Panc1 (cell line): Measurements from ENCODE around the gene STIP1. TPM values are rescaled to one million over a fixed set of nuclear protein-coding genes. Genes with fewer than 3 reads are reported as not detected.

Experiments
- ATAC-seq: fragments of 200-7000 bp; cut with Tn5 transposase; 2 replicates; pipeline ENCODE4 v1.9.1; 2020; ENCODE audit warnings: mild to moderate bottlenecking, moderate library complexity
- BruUV-seq: library from RNA; stranded (reverse); fragments of 400-500 nt; replicated peaks from 2 replicates; lab custom pipeline; 2021; lab: Mats Ljungman, UMichigan
- CTCF ChIA-PET: fragments of 300-600 bp; sonication (Branson Sonifier 250); formaldehyde crosslinking; loops from one replicate; lab custom pipeline; 2022; ENCODE audit warnings: antibody characterized with exemption; lab: Charles Lee
- POLR2A ChIA-PET: fragments of 300-600 bp; sonication (Branson Sonifier 250); formaldehyde crosslinking; loops from one replicate; lab custom pipeline; 2022; ENCODE audit warnings: antibody characterized with exemption; lab: Charles Lee
- DNase-seq: peaks from one replicate; pipeline ENCODE4 v3.0.0-alpha.2; 2010; ENCODE audit warnings: low read depth, low spot score
- H3K27ac ChIP-seq: 2 replicates; pipeline ENCODE4 v1.5.1; 2011; ENCODE audit warnings: mild to moderate bottlenecking, low read length, inconsistent platforms
- H3K27me3 ChIP-seq: fragments of 200-500 bp; sonication (Bioruptor generic); 2 replicates; pipeline ENCODE4 v1.6.0; 2014; ENCODE audit warnings: low read length, inconsistent platforms; ENCODE audit not compliant: control insufficient read depth, insufficient read depth
- H3K36me3 ChIP-seq: fragments of 200-500 bp; sonication (Bioruptor generic); 2 replicates; pipeline ENCODE4 v1.5.1; 2014; ENCODE audit warnings: inconsistent platforms, mild to moderate bottlenecking, low read length, moderate library complexity; ENCODE audit not compliant: control insufficient read depth, insufficient read depth
- H3K4me1 ChIP-seq: 2 replicates; pipeline ENCODE4 v1.5.1; 2011; ENCODE audit warnings: inconsistent platforms, mild to moderate bottlenecking, low read length, moderate library complexity; ENCODE audit not compliant: control insufficient read depth, insufficient read depth
- H3K4me3 ChIP-seq, 2 experiments: 2 replicates each; pipeline ENCODE4 v1.5.1; 2011 to 2012; ENCODE audit warnings: low read depth in 2 of 2, low read length in 2 of 2, mild to moderate bottlenecking in 2 of 2, inconsistent platforms in 1 of 2, moderate library complexity in 1 of 2
- H3K9me3 ChIP-seq: fragments of 200-500 bp; sonication (Bioruptor generic); 2 replicates; pipeline ENCODE4 v1.5.1; 2014; ENCODE audit warnings: low read depth, mild to moderate bottlenecking, inconsistent platforms, low read length, moderate library complexity; ENCODE audit not compliant: control insufficient read depth, insufficient read depth
- POLR2AphosphoS5 ChIP-seq: IDR thresholded peaks from 2 replicates; pipeline ENCODE4 v1.6.1; 2012; ENCODE audit warnings: mild to moderate bottlenecking, low read depth, low read length, moderate library complexity
- SIN3A ChIP-seq: IDR thresholded peaks from 2 replicates; pipeline ENCODE4 v1.6.1; 2012; ENCODE audit warnings: low read depth, mild to moderate bottlenecking, low read length, moderate library complexity, borderline replicate concordance; ENCODE audit not compliant: insufficient read depth
- TCF7L2 ChIP-seq: IDR thresholded peaks from 2 replicates; pipeline ENCODE4 v1.6.1; 2011; ENCODE audit warnings: mild to moderate bottlenecking, low read depth, low read length, inconsistent platforms
- in situ Hi-C: cut with HindIII; loops from 2 replicates; pipeline ENCODE4 v1.10.0; 2016; ENCODE audit warnings: low sequenced_read_pairs, low pct_unique_long_range_greater_than_20kb
- intact Hi-C: fragments of 100-400 bp; cut with micrococcal nuclease; formaldehyde crosslinking; loops from one replicate; pipeline ENCODE4 v1.10.0; 2022; ENCODE audit not compliant: unreplicated experiment
- total RNA-seq: library from RNA; stranded (reverse); gene quantifications from one replicate; pipeline ENCODE4 v1.2.1, GENCODE V29; 2021; ENCODE audit not compliant: unreplicated experiment
- TF ChIP-seq, protein P1 (sequence below), 2 experiments: IDR thresholded peaks; 2 replicates each; pipeline ENCODE4 v1.6.1; 2011 to 2012; ENCODE audit warnings: low read depth in 2 of 2, control low read depth in 1 of 2, low read length in 1 of 2, mild to moderate bottlenecking in 1 of 2, moderate library complexity in 1 of 2; ENCODE audit not compliant: insufficient read depth in 1 of 2
- TF ChIP-seq, protein P2 (sequence below): fragments of 450-650 bp; IDR thresholded peaks from 2 replicates; pipeline ENCODE4 v1.5.1; 2017; ENCODE audit warnings: mild to moderate bottlenecking

STIP1 gene
- total RNA-seq, 1 experiment from 2014 or later = 344 TPM

DNA sequence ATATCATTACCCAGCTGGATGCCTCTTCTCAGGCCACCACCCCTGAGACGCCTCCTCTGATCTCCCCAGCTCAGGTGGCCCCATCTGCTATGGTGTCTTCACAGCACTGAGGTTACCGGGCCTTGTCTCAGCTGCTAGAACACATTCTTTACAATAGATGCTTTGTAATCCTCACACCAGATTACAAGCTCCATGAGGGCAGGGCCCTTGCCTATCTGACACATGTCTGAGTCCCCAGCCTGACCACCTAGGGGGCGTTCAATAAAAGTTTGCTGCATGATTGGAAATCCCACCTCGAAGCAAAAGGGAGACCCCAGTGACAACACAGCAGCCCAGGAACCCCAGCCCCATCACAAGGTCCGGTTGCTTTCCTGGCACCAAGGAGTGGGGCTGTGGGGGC lies 22.0 kb upstream of the STIP1 start:
- no TSS peak for BruUV-seq
- H3K27ac ChIP-seq = no peak overlapping the region
- POLR2A ChIA-PET = no interaction called here

DNA sequence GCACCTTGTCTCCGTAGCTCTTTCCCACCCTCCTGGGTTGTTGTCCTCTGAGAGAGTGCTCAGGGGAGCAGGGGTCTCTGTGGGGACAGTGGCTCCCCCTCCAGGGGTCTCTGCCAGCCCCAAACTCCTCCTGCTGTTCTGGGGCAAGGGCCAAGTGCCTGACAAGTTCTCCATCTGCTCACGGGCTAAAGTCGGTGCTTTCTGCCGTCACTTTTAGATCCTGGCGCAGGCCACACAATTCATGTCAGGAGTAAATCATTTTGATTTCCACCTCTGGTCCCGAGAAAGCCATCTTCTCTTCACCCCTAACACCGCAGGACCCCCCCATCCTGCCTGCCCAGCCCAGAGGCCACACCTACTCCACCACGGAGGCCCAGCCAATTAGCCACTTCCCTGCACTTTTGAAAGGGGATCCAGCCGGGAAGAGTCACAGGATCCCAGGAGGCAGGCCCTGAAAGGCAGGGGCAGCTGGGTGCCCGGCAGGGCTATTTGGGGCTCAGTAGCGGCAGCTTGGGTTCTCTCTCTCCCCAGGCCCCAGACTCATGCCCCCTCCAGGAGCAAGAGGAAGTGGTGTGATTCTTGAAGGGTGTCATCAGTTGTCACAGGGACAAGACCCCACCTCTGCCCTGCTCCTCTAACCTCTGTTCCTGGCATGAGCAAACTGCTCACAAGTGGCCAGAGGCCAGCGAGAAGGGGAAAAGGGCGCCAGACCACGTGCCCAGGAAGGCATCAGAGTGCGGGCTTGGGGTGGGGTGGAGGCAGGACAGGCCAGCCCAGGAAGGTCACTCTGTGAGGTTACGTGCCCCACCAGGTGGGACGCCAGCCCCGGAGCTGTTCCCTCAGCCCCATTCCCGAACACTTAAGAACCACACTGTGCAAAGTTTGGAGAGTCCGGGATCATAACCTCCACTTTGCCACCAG lies 21.3 kb upstream of the STIP1 start:
- BruUV-seq = TSS peak; percentile 58
- intact Hi-C loops (no loop called here), in situ Hi-C loops (no loop called here)
- DNase-seq (no peak), ATAC-seq (peak; percentile 37)
- H3K27ac ChIP-seq = peak overlapping the region; percentile 80
- H3K27me3 ChIP-seq = no peaks in the 10 kb centered on the region
- H3K4me3 ChIP-seq = peak overlapping the region; percentile 61 to 74
- ChIA-PET CTCF (interaction anchor here (0.5 to 0.7 kb wide), 2 partner anchors 76 to 348 kb away, joined by 3 to 4 read pairs; partner anchors contain the start of gene FKBP2), POLR2A (no interaction called here)
- no peaks in the 10 kb centered on the region for H3K9me3 ChIP-seq
- peaks cover 11% of the 10 kb centered on the region for H3K4me1 ChIP-seq
- no peaks in the 10 kb centered on the region for H3K36me3 ChIP-seq
- no peak for TF ChIP-seq TCF7L2
- TF ChIP-seq, protein P1, sequence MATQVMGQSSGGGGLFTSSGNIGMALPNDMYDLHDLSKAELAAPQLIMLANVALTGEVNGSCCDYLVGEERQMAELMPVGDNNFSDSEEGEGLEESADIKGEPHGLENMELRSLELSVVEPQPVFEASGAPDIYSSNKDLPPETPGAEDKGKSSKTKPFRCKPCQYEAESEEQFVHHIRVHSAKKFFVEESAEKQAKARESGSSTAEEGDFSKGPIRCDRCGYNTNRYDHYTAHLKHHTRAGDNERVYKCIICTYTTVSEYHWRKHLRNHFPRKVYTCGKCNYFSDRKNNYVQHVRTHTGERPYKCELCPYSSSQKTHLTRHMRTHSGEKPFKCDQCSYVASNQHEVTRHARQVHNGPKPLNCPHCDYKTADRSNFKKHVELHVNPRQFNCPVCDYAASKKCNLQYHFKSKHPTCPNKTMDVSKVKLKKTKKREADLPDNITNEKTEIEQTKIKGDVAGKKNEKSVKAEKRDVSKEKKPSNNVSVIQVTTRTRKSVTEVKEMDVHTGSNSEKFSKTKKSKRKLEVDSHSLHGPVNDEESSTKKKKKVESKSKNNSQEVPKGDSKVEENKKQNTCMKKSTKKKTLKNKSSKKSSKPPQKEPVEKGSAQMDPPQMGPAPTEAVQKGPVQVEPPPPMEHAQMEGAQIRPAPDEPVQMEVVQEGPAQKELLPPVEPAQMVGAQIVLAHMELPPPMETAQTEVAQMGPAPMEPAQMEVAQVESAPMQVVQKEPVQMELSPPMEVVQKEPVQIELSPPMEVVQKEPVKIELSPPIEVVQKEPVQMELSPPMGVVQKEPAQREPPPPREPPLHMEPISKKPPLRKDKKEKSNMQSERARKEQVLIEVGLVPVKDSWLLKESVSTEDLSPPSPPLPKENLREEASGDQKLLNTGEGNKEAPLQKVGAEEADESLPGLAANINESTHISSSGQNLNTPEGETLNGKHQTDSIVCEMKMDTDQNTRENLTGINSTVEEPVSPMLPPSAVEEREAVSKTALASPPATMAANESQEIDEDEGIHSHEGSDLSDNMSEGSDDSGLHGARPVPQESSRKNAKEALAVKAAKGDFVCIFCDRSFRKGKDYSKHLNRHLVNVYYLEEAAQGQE (IDR thresholded peaks at IDR 0.05; ENCODE audit: insufficient read depth in 1 of 2, low read depth in 2 of 2, low read length in 1 of 2) = no peak
- no peak for TF ChIP-seq POLR2AphosphoS5
- TF ChIP-seq SIN3A = no peak
- TF ChIP-seq, protein P2, sequence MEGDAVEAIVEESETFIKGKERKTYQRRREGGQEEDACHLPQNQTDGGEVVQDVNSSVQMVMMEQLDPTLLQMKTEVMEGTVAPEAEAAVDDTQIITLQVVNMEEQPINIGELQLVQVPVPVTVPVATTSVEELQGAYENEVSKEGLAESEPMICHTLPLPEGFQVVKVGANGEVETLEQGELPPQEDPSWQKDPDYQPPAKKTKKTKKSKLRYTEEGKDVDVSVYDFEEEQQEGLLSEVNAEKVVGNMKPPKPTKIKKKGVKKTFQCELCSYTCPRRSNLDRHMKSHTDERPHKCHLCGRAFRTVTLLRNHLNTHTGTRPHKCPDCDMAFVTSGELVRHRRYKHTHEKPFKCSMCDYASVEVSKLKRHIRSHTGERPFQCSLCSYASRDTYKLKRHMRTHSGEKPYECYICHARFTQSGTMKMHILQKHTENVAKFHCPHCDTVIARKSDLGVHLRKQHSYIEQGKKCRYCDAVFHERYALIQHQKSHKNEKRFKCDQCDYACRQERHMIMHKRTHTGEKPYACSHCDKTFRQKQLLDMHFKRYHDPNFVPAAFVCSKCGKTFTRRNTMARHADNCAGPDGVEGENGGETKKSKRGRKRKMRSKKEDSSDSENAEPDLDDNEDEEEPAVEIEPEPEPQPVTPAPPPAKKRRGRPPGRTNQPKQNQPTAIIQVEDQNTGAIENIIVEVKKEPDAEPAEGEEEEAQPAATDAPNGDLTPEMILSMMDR = no peak

More for the DNA sequence above, 22.0 kb upstream of the STIP1 start:
- CTCF ChIA-PET = interaction anchor here (0.6 to 1.1 kb wide), 2 partner anchors 21 to 229 kb away, joined by 3 to 7 read pairs; no protein-coding TSS in a partner anchor
- intact Hi-C loops (no loop called here), in situ Hi-C loops (no loop called here)
- no peak for DNase-seq
- H3K9me3 ChIP-seq = no peaks in the 10 kb centered on the region
- H3K4me3 ChIP-seq = no peak overlapping the region
- H3K4me1 ChIP-seq = peaks cover 11% of the 10 kb centered on the region
- TF ChIP-seq, protein P1 (IDR thresholded peaks at IDR 0.05; ENCODE audit: insufficient read depth in 1 of 2, low read depth in 2 of 2, low read length in 1 of 2) = no peak
- TF ChIP-seq SIN3A (no peak), TCF7L2 (no peak), POLR2AphosphoS5 (no peak)
- TF ChIP-seq, protein P2 = no peak
- ATAC-seq = no peak
- no peaks in the 10 kb centered on the region for H3K36me3 ChIP-seq
- H3K27me3 ChIP-seq = no peaks in the 10 kb centered on the region
